NCI-H2107 treated with DMSO at 0.1 percent for 48 hours (cell line): ENCODE data around the gene TAX1BP1.

ENCODE experiments used
- DNase-seq: peaks from one replicate; lab custom pipeline; 2025; ENCODE audit not compliant: unreplicated experiment; lab: John Stamatoyannopoulos, UW

The TAX1BP1 gene

DNA sequence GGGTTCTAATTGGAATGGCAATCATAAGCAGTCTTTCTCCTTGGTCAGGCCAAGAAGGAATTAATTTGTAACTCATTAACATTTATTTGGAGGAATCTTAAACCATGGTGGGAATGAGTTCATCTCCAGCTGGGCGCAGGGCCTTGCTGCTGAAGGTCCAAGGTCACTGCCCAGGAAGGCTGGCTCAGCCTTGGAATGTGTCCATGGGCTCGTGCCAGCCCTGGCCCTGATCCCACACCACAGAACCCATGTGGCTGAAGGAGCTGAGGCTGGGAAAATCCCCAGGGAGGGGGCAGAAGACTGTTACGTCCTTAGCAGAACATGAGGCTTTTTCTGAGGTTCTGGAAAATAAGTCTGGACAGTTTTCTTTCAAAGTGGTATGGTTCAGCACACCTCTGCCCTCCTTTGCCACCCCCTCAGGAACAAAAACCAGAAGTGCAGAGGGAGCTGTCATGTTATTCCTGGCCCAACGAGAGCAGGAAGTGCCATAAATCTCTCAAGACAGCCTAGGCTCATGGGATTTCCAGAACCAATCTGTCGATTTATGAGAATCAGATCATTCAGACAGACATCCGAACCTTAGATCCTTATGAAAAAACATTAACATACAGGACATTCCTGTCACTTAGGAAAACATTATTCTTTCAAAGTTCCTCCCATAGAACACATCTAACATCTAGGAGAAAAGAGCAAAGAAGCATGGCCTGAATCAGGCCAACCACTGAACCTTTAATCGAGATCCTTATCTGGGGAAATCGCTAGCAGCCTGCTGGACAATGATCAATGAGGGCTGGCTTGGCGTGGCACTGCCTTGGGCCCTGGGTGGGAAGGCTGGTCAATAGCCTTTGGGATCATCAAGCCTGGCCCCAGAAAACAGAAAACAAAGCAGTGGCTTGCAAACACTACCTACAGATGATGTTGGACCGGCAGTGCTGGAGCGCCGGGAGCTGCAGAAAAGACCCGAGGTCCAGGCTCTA lies 134.3 kb downstream of the TAX1BP1 start:
- no peak for DNase-seq

- no peak for DNase-seq
Observed at GRCh38 chr7:27875061-27875460, 135.1 kb downstream of the TAX1BP1 start.

- no peak for DNase-seq
Observed at GRCh38 chr7:27875832-27876231, 135.9 kb downstream of the TAX1BP1 start.

DNA sequence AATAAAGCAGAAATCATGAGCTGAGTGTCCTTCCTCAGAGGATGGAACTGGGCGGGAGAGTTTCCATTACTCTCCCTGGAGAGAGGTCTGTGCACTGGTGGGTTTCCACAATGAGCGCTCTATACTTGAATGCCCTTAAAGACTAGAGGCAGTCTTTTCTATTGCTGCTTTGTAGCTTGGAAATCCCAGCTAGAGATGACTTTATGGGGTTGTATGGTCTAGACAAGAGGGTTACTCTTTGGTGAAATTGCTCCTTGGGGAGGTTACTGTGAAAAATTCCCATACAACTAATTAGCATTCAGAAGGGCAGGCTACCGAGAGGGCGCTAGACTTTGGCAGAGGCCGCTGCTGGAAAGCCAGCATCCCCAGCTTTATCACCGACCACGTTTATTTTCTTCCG lies 136.8 kb downstream of the TAX1BP1 start:
- DNase-seq = no peak
